ENCODE measurements around the gene STK32C. TPM values are rescaled to one million over a fixed set of nuclear protein-coding genes. Genes with fewer than 3 reads are reported as not detected.
A peak's percentile ranks its signal among the peaks of the same experiment; 100 is the strongest.
"Not testable (repeated sequence)": the region's sequence is repeated elsewhere in the genome, so short reads cannot be mapped to it uniquely, and the experiment has no call there.

Gene STK32C
- total RNA-seq, 2 experiments from 2014 or later, result 19.1 to 21.1 TPM

DNA sequence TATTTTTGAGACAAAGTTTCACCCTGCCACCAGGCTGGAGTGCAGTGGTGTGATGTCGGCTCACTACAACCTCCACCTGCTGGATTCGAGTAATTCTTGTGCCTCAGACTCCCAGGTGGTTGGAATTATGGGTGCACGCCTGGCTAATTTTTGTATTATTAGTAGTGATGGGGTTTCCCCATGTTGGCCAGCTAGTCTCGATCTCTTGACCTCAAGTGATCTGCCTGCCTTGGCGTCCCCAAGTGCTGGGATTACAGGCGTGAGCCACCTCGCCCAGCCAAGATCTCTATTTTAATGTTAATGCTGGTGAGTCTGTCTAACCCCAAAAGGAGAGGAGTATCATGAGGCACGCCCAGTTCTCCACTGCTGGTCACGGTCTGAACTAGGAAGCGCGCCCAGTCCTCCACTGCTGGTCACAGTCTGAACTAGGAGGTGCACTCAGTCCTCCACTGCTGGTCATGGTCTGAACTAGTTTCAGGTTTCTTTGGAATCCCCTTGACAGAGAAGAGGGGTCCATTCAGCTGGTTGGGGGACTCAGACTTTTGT lies 18.7 kb upstream of the STK32C start:
- ATAC-seq (no peak), DNase-seq (no peak)
- ChIA-PET CTCF (no interaction called here), POLR2A (no interaction called here)
- no peaks in the 10 kb centered on the region for H3K9me3 Mint-ChIP-seq (ENCODE audit: insufficient read depth)
- no peak overlapping the region for H3K4me3 Mint-ChIP-seq
- H3K4me1 Mint-ChIP-seq (ENCODE audit: low read depth), result peaks cover 38% of the 10 kb centered on the region
- H3K27ac Mint-ChIP-seq, result no peak overlapping the region
- no peaks in the 10 kb centered on the region for H3K27me3 Mint-ChIP-seq (ENCODE audit: low read depth)
- peaks cover 61% of the 10 kb centered on the region for H3K36me3 Mint-ChIP-seq (ENCODE audit: low read depth)

DNA sequence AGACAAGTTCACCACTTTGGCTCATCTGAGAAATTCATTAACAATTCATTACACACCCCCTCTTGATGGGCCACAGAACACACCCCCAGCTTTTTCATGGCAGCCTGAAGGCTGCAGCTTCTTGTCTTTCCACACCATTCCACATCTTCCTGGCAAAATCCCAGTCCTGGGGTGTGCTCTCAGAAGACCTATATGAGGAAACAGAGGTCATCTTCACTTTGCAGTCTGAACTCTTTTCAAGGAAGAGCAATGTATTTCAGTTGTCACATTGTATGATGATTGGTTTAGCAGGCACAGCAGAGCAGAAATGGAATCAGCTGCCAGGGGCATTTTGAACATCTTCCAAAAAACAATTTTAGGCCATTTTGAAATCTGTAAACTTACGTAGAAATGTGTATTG lies 16.4 kb upstream of the STK32C start:
- peaks cover 36% of the 10 kb centered on the region for H3K4me1 Mint-ChIP-seq (ENCODE audit: low read depth)
- ChIA-PET POLR2A (no interaction called here), CTCF (no interaction called here)
- H3K9me3 Mint-ChIP-seq (ENCODE audit: insufficient read depth), result no peaks in the 10 kb centered on the region
- H3K27ac Mint-ChIP-seq, result no peak overlapping the region
- DNase-seq (no peak), ATAC-seq (no peak)
- no peaks in the 10 kb centered on the region for H3K27me3 Mint-ChIP-seq (ENCODE audit: low read depth)
- H3K4me3 Mint-ChIP-seq, result no peak overlapping the region
- peaks cover 46% of the 10 kb centered on the region for H3K36me3 Mint-ChIP-seq (ENCODE audit: low read depth)

DNA sequence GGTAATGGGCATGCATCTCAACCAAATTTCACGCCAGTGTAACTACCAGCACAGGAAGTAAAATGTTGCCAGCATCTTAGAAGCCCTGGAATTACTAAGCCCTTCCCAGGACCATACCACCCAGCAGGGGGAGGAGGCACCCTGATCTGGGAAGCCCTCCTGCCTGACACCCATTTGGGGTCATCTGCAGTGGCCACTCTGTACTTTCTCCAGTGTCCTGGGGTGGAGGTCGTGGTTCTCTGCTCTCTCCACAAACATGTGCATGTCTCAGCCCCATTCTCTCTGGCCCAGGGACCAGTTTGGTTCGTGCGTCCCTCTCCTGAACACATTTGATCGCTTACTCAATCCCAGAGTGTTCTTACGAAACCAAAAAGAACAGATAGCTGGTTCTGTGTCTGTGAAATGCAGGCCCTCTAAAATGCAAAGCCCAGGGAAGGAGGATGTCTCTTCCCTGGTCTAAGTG lies 14.9 kb upstream of the STK32C start:
- H3K36me3 Mint-ChIP-seq (ENCODE audit: low read depth), result peaks cover 32% of the 10 kb centered on the region
- ChIA-PET POLR2A (no interaction called here), CTCF (no interaction called here)
- DNase-seq (no peak), ATAC-seq (no peak)
- H3K4me1 Mint-ChIP-seq (ENCODE audit: low read depth), result peaks cover 23% of the 10 kb centered on the region
- H3K4me3 Mint-ChIP-seq, result no peak overlapping the region
- no peaks in the 10 kb centered on the region for H3K9me3 Mint-ChIP-seq (ENCODE audit: insufficient read depth)
- H3K27ac Mint-ChIP-seq, result no peak overlapping the region
- no peaks in the 10 kb centered on the region for H3K27me3 Mint-ChIP-seq (ENCODE audit: low read depth)

DNA sequence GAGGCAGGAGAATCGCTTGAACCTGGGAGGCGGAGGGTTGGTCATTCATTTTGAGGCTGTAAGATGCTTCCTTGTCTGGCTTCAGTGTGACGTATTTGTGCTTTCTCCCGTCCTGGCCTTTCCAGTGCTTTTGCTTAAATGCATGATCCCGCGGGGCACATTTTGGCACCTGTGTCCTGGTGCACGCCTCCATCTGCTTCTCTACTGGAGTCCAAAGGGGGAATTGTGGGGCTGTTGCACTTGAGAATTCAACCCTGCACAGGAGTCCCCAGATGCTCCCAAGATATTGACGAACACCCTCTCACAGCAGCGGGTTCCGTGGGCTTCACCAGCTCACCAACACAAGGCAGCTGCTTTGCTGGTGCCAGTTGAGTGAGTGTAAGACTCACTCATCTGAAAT lies 14.0 kb upstream of the STK32C start:
- ATAC-seq (no peak), DNase-seq (no peak)
- no peaks in the 10 kb centered on the region for H3K9me3 Mint-ChIP-seq (ENCODE audit: insufficient read depth)
- peaks cover 18% of the 10 kb centered on the region for H3K4me1 Mint-ChIP-seq (ENCODE audit: low read depth)
- H3K27me3 Mint-ChIP-seq (ENCODE audit: low read depth), result no peaks in the 10 kb centered on the region
- ChIA-PET POLR2A (interaction anchor here (0.5 kb wide), 1 partner anchor 88 kb away, joined by 3 read pairs; no protein-coding TSS in a partner anchor), CTCF (no interaction called here)
- peaks cover 27% of the 10 kb centered on the region for H3K36me3 Mint-ChIP-seq (ENCODE audit: low read depth)
- H3K4me3 Mint-ChIP-seq, result no peak overlapping the region
- H3K27ac Mint-ChIP-seq, result no peak overlapping the region

DNA sequence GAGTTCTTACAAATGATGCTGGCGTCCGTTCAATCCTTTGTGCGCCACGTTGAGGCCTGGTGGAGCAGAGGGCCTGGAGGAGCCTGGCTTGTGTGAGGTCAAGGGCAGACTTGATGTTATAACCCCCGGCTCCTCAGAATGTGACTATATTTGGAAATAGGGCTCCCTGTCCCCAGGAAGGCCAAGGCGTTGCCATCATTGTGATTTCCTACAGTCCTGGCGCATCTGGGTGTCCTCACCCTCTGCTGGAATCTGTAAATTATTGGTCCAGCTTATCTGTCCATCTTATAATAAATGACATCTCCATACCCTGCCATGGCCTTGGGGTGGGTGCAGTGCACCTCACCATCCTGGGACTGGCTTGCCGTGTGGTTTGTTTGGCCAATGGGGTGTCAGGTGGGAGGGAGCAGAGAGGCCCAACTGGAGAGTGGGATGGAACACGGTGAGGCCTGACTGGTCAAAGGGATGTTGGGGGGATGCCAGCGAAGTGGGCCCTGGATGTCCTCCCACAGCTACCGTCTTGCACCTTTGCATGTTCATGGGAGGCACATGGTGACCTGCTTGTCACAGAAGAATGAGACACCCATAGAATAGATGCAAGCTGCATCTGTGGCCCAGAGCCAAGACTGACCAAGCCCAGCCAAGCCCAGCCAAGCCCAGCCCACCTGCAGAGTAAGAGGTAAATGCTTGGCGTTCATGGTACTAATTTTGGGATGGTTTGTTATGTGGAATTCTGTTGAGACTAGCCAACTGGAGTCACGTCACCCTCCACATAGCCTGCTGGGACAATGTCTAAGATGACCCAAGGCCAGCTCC lies 13.1 kb upstream of the STK32C start:
- Mint-ChIP-seq H3K27ac (no peak overlapping the region), H3K27me3 (ENCODE audit: low read depth) (no peaks in the 10 kb centered on the region), H3K4me1 (ENCODE audit: low read depth) (peaks cover 16% of the 10 kb centered on the region), H3K4me3 (no peak overlapping the region), H3K36me3 (ENCODE audit: low read depth) (peaks cover 18% of the 10 kb centered on the region), H3K9me3 (ENCODE audit: insufficient read depth) (no peaks in the 10 kb centered on the region)
- ATAC-seq (no peak), DNase-seq (no peak)
- ChIA-PET CTCF (no interaction called here), POLR2A (no interaction called here)

DNA sequence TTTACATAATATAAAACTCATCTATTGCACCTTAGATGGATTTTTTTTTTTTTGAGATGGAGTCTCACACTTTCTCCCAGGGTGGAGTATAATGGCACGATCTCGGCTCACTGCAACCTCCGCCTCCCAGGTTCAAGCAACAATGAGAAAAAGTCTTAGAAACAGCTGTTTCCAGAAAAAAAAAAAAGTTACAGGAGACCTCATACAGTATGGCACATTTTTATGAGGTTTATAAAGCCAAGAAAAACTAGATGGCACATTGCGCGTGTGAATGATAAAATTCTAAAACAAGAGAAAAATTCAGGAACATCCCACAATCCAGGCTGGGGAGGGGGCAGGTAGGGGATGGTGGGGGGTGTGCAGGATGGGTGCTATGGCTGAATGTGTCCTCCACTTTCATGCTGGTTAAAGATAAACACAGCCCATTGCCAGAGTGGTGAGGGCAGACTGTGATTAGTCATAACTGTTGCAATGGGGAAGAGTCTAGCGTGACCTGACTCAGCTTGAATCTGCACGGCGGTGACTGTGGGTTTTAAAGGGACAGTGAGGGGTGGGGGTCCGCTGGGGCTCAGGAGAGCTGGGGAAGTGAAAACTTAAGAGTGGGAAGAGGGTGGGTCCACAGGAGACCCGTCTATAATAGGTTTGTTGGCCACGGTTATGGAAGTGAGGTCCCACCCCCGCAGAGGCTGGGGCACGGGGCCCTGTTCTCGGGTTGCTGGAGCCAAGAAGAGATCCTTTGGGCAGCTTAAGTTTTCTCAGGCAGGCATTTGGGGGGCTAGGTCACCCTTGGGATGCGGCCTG lies 12.3 kb upstream of the STK32C start:
- peaks cover 3% of the 10 kb centered on the region for H3K27me3 Mint-ChIP-seq (ENCODE audit: low read depth)
- H3K4me1 Mint-ChIP-seq (ENCODE audit: low read depth), result peaks cover 15% of the 10 kb centered on the region
- POLR2A ChIA-PET, result no interaction called here
- H3K4me3 Mint-ChIP-seq, result no peak overlapping the region
- CTCF ChIA-PET, result no interaction called here
- H3K27ac Mint-ChIP-seq, result no peak overlapping the region
- peak; percentile 58 for ATAC-seq
- peak; percentile 40 for DNase-seq
- H3K9me3 Mint-ChIP-seq (ENCODE audit: insufficient read depth), result no peaks in the 10 kb centered on the region
- peaks cover 13% of the 10 kb centered on the region for H3K36me3 Mint-ChIP-seq (ENCODE audit: low read depth)

DNA sequence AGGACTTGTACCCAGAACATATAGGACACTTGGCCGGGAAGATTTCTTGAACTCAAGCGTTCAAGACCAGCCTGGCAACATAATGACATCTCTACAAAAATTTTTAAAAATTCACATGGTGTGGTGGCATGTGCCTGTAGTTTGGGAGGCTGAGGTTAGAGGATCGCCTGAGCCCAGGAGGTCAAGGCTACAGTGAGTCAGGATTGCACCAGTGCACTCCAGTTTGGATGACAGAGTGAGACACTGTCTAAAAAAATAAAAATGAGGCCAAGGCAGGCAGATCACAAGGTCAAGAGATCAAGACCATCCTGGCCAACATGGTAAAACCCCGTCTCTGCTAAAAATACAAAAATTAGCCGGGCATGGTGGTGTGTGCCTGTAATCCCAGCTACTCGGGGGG lies 9.7 kb upstream of the STK32C start:
- H3K27ac Mint-ChIP-seq; H3K9me3 Mint-ChIP-seq (ENCODE audit: insufficient read depth); H3K4me1 Mint-ChIP-seq (ENCODE audit: low read depth); ATAC-seq; H3K27me3 Mint-ChIP-seq (ENCODE audit: low read depth); H3K36me3 Mint-ChIP-seq (ENCODE audit: low read depth); CTCF ChIA-PET; POLR2A ChIA-PET; DNase-seq; H3K4me3 Mint-ChIP-seq: not testable (repeated sequence)

DNA sequence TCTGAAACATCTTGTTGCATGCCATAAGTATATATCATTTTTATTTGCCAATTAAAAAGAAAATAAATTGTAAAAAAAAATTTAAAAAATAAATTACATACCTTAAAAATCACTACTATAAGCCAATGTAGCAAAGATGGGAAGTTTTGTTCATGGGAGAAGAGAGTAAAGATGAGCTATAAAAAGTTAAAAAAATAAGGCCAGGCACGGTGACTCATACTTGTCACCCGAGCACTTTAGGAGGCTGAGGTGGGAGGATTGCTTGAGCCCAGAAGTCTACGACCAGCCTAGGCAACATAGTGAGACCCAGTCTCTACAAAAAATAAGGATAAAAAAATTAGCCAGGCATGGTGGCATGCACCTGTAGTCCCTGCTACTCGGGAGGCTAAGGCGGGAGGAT lies 8.4 kb upstream of the STK32C start:
- peaks cover 9% of the 10 kb centered on the region for H3K4me1 Mint-ChIP-seq (ENCODE audit: low read depth)
- DNase-seq (no peak), ATAC-seq (no peak)
- no peak overlapping the region for H3K27ac Mint-ChIP-seq
- CTCF ChIA-PET, result interaction anchor here (1.0 kb wide), 1 partner anchor 45 kb away, joined by 3 read pairs; no protein-coding TSS in a partner anchor
- peaks cover 8% of the 10 kb centered on the region for H3K27me3 Mint-ChIP-seq (ENCODE audit: low read depth)
- no peaks in the 10 kb centered on the region for H3K36me3 Mint-ChIP-seq (ENCODE audit: low read depth)
- H3K9me3 Mint-ChIP-seq (ENCODE audit: insufficient read depth), result no peaks in the 10 kb centered on the region
- POLR2A ChIA-PET, result no interaction called here
- H3K4me3 Mint-ChIP-seq, result no peak overlapping the region

DNA sequence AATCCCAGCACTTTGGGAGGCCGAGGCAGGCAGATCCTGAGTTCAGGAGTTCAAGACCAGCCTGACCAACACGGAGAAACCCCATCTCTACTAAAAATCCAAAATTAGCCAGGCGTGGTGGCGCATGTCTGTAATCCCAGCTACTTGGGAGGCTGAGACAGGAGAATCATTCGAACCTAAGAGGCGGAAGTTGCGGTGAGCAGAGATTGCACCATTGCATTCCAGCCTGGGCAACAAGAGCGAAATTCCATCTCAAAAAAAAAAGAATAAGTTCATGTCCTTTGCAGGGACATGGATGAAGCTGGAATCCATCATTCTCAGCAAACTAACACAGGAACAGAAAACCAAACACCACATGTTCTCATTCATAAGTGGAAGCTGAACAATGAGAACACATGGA lies 7.1 kb upstream of the STK32C start:
- ATAC-seq; H3K4me1 Mint-ChIP-seq (ENCODE audit: low read depth); CTCF ChIA-PET; DNase-seq; H3K4me3 Mint-ChIP-seq; H3K27ac Mint-ChIP-seq; H3K9me3 Mint-ChIP-seq (ENCODE audit: insufficient read depth); H3K36me3 Mint-ChIP-seq (ENCODE audit: low read depth); POLR2A ChIA-PET: not testable (repeated sequence)
- H3K27me3 Mint-ChIP-seq (ENCODE audit: low read depth), result peaks cover 12% of the 10 kb centered on the region

DNA sequence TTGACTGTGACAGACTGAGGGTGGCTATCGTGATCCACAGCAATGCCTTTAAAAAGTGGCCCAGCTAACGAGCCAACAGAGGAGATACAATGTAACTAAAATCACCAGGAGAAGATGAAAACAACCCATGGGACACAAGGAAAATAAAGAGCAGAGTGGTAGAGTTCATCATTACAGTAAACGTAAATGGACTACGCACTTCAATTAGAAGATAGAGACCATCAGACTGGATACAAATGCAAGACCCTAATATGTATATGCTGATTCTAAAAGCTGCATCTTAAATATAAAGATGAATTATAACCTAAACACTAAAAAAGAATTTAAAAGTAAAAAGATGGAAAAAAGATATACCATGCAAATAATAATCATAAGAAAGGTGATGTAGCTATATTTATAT lies 6.6 kb upstream of the STK32C start:
- POLR2A ChIA-PET, result no interaction called here
- H3K4me1 Mint-ChIP-seq (ENCODE audit: low read depth), result no peaks in the 10 kb centered on the region
- peaks cover 14% of the 10 kb centered on the region for H3K27me3 Mint-ChIP-seq (ENCODE audit: low read depth)
- H3K36me3 Mint-ChIP-seq (ENCODE audit: low read depth), result no peaks in the 10 kb centered on the region
- no peak overlapping the region for H3K4me3 Mint-ChIP-seq
- DNase-seq, result no peak
- no peak overlapping the region for H3K27ac Mint-ChIP-seq
- CTCF ChIA-PET, result no interaction called here
- no peak for ATAC-seq
- no peaks in the 10 kb centered on the region for H3K9me3 Mint-ChIP-seq (ENCODE audit: insufficient read depth)

DNA sequence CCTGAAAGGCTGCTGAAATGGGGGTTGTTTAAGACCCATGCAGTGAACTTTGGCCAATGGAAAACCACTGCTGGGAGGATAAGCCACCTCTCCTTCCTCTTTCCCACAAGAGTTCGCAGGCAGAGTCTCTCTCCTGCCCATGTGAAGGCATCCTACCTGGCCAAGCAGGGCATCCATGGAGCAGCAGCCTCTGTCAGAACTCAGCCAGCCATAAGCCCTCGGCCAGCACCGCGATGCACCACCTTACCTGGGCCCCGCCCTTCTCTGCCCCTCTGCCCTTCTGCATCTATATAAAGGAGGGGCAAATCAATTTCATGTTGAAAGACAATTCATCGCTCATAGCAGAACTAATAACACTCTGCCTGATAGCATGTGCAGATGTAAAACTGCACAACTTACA lies 6.1 kb upstream of the STK32C start:
- no peak for DNase-seq
- POLR2A ChIA-PET, result no interaction called here
- H3K4me3 Mint-ChIP-seq, result no peak overlapping the region
- no peak overlapping the region for H3K27ac Mint-ChIP-seq
- H3K4me1 Mint-ChIP-seq (ENCODE audit: low read depth), result no peaks in the 10 kb centered on the region
- H3K36me3 Mint-ChIP-seq (ENCODE audit: low read depth), result no peaks in the 10 kb centered on the region
- H3K9me3 Mint-ChIP-seq (ENCODE audit: insufficient read depth), result no peaks in the 10 kb centered on the region
- H3K27me3 Mint-ChIP-seq (ENCODE audit: low read depth), result peaks cover 17% of the 10 kb centered on the region
- no peak for ATAC-seq
- CTCF ChIA-PET, result interaction anchor here (0.6 kb wide), 1 partner anchor 16 kb away, joined by 4 read pairs; no protein-coding TSS in a partner anchor

DNA sequence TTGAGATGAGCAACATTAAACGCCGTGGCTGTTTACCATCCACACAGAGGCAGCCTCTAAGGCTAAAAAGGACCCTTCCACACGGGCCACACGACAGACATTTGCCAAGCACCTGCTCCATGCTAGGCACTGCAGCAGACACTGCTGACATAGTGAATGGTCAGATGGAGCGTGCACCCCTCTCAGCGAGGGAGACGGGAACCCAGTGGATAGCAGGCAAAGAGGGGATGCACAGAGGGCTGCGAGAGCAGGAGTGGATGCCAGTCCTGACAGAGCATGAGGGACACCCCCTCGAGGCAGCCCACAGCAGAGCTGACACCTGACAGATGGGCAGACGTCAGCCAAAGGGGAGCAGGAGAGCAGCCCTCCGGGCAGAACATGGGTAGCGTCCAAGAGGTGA lies 5.6 kb upstream of the STK32C start:
- H3K4me1 Mint-ChIP-seq (ENCODE audit: low read depth), result no peaks in the 10 kb centered on the region
- H3K36me3 Mint-ChIP-seq (ENCODE audit: low read depth), result no peaks in the 10 kb centered on the region
- no peak overlapping the region for H3K27ac Mint-ChIP-seq
- CTCF ChIA-PET, result interaction anchor here (0.6 kb wide), 1 partner anchor 16 kb away, joined by 4 read pairs; no protein-coding TSS in a partner anchor
- H3K9me3 Mint-ChIP-seq (ENCODE audit: insufficient read depth), result no peaks in the 10 kb centered on the region
- POLR2A ChIA-PET, result no interaction called here
- DNase-seq, result no peak
- no peak overlapping the region for H3K4me3 Mint-ChIP-seq
- H3K27me3 Mint-ChIP-seq (ENCODE audit: low read depth), result peaks cover 17% of the 10 kb centered on the region
- no peak for ATAC-seq
